Ishikawa (cell line): ENCODE measurements around the gene TMEM53.

Experiments
- CEBPB ChIP-seq: IDR thresholded peaks from 2 replicates; pipeline ENCODE4 v1.6.1; 2012
- CREB1 ChIP-seq: IDR thresholded peaks from 2 replicates; pipeline ENCODE4 v1.6.1; 2012; ENCODE audit warnings: low read depth
- EGR1 ChIP-seq: IDR thresholded peaks from 2 replicates; pipeline ENCODE4 v1.6.1; 2012
- EP300 ChIP-seq: IDR thresholded peaks from 2 replicates; pipeline ENCODE4 v1.6.1; 2012; ENCODE audit warnings: borderline replicate concordance
- FOXM1 ChIP-seq: IDR thresholded peaks from 2 replicates; pipeline ENCODE4 v1.6.1; 2012; ENCODE audit warnings: low read depth, borderline replicate concordance
- NFIC ChIP-seq: IDR thresholded peaks from 2 replicates; pipeline ENCODE4 v1.6.1; 2012
- RAD21 ChIP-seq: IDR thresholded peaks from 2 replicates; pipeline ENCODE4 v1.6.1; 2012; ENCODE audit warnings: low read depth
- TAF1 ChIP-seq: IDR thresholded peaks from 2 replicates; pipeline ENCODE4 v1.6.1; 2012; ENCODE audit warnings: low read depth, mild to moderate bottlenecking
- TCF12 ChIP-seq: IDR thresholded peaks from 2 replicates; pipeline ENCODE4 v1.6.1; 2012; ENCODE audit warnings: low read depth
- TEAD4 ChIP-seq: IDR thresholded peaks from 2 replicates; pipeline ENCODE4 v1.6.1; 2012
- YY1 ChIP-seq: IDR thresholded peaks from 2 replicates; pipeline ENCODE4 v1.6.1; 2012; ENCODE audit warnings: low read depth
- ZBTB7A ChIP-seq: IDR thresholded peaks from 2 replicates; pipeline ENCODE4 v1.6.1; 2012; ENCODE audit warnings: low read depth
- TF ChIP-seq, protein P1 (sequence below): IDR thresholded peaks from 2 replicates; pipeline ENCODE4 v1.6.1; 2012; ENCODE audit warnings: low read depth, mild to moderate bottlenecking
- TF ChIP-seq, protein P2 (sequence below): IDR thresholded peaks from 2 replicates; pipeline ENCODE4 v1.6.1; 2012
- TF ChIP-seq, protein P3 (sequence below): IDR thresholded peaks from 2 replicates; pipeline ENCODE4 v1.6.1; 2012

TMEM53 gene

DNA sequence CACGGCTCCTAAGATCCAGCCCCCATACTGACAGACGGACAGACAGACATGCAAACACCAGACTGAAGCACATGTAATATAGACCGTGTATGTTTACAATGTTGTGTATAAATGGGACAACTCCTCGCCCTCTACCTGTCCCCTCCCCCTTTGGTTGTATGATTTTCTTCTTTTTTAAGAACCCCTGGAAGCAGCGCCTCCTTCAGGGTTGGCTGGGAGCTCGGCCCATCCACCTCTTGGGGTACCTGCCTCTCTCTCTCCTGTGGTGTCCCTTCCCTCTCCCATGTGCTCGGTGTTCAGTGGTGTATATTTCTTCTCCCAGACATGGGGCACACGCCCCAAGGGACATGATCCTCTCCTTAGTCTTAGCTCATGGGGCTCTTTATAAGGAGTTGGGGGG, 23.2 kb downstream of the TMEM53 start:
- TF ChIP-seq RAD21 = no peak
- TF ChIP-seq, protein P1, sequence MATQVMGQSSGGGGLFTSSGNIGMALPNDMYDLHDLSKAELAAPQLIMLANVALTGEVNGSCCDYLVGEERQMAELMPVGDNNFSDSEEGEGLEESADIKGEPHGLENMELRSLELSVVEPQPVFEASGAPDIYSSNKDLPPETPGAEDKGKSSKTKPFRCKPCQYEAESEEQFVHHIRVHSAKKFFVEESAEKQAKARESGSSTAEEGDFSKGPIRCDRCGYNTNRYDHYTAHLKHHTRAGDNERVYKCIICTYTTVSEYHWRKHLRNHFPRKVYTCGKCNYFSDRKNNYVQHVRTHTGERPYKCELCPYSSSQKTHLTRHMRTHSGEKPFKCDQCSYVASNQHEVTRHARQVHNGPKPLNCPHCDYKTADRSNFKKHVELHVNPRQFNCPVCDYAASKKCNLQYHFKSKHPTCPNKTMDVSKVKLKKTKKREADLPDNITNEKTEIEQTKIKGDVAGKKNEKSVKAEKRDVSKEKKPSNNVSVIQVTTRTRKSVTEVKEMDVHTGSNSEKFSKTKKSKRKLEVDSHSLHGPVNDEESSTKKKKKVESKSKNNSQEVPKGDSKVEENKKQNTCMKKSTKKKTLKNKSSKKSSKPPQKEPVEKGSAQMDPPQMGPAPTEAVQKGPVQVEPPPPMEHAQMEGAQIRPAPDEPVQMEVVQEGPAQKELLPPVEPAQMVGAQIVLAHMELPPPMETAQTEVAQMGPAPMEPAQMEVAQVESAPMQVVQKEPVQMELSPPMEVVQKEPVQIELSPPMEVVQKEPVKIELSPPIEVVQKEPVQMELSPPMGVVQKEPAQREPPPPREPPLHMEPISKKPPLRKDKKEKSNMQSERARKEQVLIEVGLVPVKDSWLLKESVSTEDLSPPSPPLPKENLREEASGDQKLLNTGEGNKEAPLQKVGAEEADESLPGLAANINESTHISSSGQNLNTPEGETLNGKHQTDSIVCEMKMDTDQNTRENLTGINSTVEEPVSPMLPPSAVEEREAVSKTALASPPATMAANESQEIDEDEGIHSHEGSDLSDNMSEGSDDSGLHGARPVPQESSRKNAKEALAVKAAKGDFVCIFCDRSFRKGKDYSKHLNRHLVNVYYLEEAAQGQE = no peak
- no peak for TF ChIP-seq ZBTB7A
- TF ChIP-seq EP300 = no peak
- TF ChIP-seq, protein P2, sequence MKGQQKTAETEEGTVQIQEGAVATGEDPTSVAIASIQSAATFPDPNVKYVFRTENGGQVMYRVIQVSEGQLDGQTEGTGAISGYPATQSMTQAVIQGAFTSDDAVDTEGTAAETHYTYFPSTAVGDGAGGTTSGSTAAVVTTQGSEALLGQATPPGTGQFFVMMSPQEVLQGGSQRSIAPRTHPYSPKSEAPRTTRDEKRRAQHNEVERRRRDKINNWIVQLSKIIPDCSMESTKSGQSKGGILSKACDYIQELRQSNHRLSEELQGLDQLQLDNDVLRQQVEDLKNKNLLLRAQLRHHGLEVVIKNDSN = no peak
- TF ChIP-seq EGR1 = no peak

DNA sequence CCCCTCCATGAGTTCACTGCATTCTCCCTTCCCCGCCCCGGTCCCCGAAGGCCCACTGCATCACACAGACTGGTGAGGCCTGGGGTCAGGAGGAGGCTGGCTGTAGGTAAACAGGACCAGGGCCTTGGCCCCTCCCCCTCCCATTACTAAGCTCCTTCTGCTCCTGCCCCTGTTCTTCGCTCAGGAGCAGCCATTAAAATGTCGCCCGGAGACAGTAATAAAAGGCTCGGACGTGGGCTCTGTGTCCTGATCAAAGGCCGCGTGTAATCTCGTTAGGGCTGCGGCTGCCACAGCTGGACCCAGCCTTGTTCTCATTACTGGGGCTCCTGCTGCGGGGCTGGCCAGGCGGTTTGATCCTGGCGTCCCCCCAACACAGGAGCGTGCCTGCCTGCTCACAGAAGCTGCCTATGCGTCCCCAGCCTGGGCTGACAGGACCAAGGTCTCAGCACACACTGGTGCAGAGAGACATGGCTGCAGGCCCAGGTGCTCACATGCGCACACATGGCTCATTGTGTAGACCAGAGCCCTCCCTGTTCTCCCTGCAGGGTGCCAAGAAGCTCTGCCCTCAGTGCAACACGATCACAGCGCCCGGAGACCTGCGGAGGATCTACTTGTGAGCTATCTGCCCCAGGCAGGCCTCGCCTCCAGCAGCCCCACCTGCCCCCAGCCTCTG, 24.0 kb downstream of the TMEM53 start:
- no peak for TF ChIP-seq EGR1
- TF ChIP-seq RAD21 = no peak
- TF ChIP-seq, protein P1 = no peak
- TF ChIP-seq, protein P3, sequence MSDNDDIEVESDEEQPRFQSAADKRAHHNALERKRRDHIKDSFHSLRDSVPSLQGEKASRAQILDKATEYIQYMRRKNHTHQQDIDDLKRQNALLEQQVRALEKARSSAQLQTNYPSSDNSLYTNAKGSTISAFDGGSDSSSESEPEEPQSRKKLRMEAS = no peak

DNA sequence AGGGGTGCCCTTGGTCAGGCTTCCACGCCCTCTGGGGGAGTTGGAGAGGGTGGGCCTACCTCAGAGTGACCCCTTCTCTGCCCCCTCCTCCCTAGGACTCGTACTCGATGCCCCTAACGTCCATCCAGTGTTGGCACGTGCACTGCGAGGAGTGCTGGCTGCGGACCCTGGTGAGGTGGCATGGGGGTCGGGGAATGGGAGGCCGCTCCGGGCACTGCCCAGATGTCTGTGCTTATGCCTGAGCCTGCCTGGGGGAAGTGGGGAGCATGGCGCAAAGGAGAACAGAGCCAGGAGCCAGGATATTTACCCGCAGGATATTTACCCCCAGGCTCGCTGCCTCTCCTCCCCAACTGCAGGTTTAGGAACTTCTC, 24.5 kb downstream of the TMEM53 start:
- TF ChIP-seq CEBPB = no peak
- TF ChIP-seq TCF12 = no peak
- no peak for TF ChIP-seq TAF1

DNA sequence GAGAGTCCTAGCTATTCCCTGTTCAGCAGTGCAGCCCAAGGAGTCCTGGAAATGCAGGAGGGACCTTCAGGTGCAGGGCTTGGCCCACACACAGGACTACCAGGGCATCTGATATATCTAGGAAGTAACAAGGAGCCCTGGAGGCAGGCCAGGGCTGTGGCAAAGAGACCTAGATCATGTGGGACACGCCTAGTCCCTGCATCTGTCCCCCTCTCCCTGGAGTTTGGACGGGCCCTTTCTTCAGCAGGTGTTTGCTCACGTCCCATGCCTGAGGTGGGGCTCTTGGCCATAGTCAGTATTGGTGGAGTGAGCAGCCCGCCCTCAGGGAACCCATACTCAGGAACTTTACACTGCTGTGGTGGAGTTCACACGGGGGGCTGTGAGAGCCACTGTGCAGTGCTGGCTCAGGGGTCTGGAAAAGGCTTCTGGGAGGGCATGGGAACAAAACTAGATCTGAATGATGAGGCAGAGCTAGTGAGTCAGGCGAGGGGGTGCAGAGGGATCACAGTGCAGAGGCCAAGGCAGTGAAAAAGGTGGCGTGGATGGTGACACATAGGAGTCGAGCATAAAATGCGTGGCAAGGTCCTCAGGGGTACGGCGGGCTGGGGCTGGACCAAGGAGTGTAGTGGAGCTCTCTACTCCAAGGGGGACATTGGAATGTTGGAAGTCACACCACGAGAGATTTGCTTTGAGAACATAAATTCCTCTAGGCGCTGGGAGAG, 25.6 kb downstream of the TMEM53 start:
- TF ChIP-seq TEAD4 (no peak), ZBTB7A (no peak), TCF12 (no peak), EP300 (no peak), CREB1 (no peak), FOXM1 (no peak), RAD21 (no peak), EGR1 (no peak), YY1 (no peak), TAF1 (no peak), CEBPB (no peak), NFIC (no peak)
- TF ChIP-seq, protein P3 = no peak
- TF ChIP-seq, protein P1 = no peak
- TF ChIP-seq, protein P2 = no peak

DNA sequence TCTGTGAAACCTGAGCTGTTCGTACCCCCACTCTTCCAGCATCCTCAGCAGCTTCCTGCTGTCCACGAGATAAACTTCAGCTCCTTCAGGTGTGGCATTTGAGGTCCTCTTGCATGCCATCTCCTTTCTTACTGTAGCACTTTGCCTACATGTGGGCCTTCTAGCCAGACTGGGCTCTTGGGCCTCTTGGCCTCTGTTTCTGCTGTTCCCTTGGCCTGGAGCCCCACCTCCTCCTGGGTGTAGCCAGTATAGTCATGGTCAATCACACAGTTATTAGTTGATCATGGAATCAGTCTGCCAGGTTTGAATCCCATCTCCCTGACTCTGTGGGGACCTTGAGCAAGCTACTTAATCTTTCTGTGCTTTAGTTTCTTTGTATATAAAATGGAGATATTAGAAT, 26.4 kb downstream of the TMEM53 start:
- no peak for TF ChIP-seq FOXM1
- TF ChIP-seq, protein P1 = no peak
- TF ChIP-seq RAD21 = no peak
- no peak for TF ChIP-seq EP300
- no peak for TF ChIP-seq TAF1
- TF ChIP-seq ZBTB7A = no peak
- TF ChIP-seq TCF12 = no peak
- TF ChIP-seq EGR1 = no peak
- TF ChIP-seq CEBPB = no peak
